HG03108 (cell line): Measurements from ENCODE around the gene RSPH9.
"Not testable (repeated sequence)": the region's sequence is repeated elsewhere in the genome, so short reads cannot be mapped to it uniquely, and the experiment has no call there.

Experiments used
- ATAC-seq: cut with Tn5 transposase; IDR thresholded peaks from one replicate; pipeline ENCODE4 v1.9.1; 2021; ENCODE audit warnings: moderate library complexity; ENCODE audit not compliant: unreplicated experiment

The RSPH9 gene

GRCh38 chr6:43628393-43629103 lies 16.3 kb upstream of the RSPH9 start:
- no peak for ATAC-seq

GRCh38 chr6:43629104-43629504 lies 15.7 kb upstream of the RSPH9 start, which contains the start of gene GTPBP2:
Gene GTPBP2, minus strand, starts transcription at chr6:43629264. Its CDS starts 102 bp downstream, at chr6:43629162.
- peak; percentile 68 for ATAC-seq

GRCh38 chr6:43629505-43630300 lies 15.1 kb upstream of the RSPH9 start:
- peak; percentile 63 for ATAC-seq

- ATAC-seq, result no peak
Observed at GRCh38 chr6:43630980-43631619, 13.7 kb upstream of the RSPH9 start.

- ATAC-seq, result not testable (repeated sequence)
Observed at GRCh38 chr6:43633002-43633401, 11.8 kb upstream of the RSPH9 start.

- ATAC-seq, result no peak
Observed at GRCh38 chr6:43634702-43635303, 10.0 kb upstream of the RSPH9 start.

GRCh38 chr6:43635387-43636307 lies 9.2 kb upstream of the RSPH9 start, which contains the start of gene MAD2L1BP:
Gene MAD2L1BP, plus strand, starts transcription at chr6:43635840. Its CDS starts 36 bp downstream, at chr6:43635876.
- ATAC-seq, result peak; percentile 83

- peak; percentile 11 for ATAC-seq
Observed at GRCh38 chr6:43636308-43636659, 8.6 kb upstream of the RSPH9 start.

GRCh38 chr6:43639984-43640800 lies 4.6 kb upstream of the RSPH9 start:
- no peak for ATAC-seq

GRCh38 chr6:43645613-43645964 lies 753 bp downstream of the RSPH9 start:
- ATAC-seq, result no peak

- no peak for ATAC-seq
Observed at GRCh38 chr6:43647613-43648012, 2.8 kb downstream of the RSPH9 start.

- no peak for ATAC-seq
Observed at GRCh38 chr6:43648248-43648647, 3.4 kb downstream of the RSPH9 start.

- not testable (repeated sequence) for ATAC-seq
Observed at GRCh38 chr6:43652822-43653221, 8.0 kb downstream of the RSPH9 start.

GRCh38 chr6:43657221-43657802 lies 12.5 kb downstream of the RSPH9 start:
- no peak for ATAC-seq

- ATAC-seq, result no peak
Observed at GRCh38 chr6:43658161-43658560, 13.3 kb downstream of the RSPH9 start.

GRCh38 chr6:43662948-43663347 lies 18.1 kb downstream of the RSPH9 start:
- not testable (repeated sequence) for ATAC-seq

- ATAC-seq, result no peak
Observed at GRCh38 chr6:43665376-43665775, 20.5 kb downstream of the RSPH9 start.

- no peak for ATAC-seq
Observed at GRCh38 chr6:43666196-43666920, 21.5 kb downstream of the RSPH9 start.
